ENCODE data around the gene NTRK3.

DNA sequence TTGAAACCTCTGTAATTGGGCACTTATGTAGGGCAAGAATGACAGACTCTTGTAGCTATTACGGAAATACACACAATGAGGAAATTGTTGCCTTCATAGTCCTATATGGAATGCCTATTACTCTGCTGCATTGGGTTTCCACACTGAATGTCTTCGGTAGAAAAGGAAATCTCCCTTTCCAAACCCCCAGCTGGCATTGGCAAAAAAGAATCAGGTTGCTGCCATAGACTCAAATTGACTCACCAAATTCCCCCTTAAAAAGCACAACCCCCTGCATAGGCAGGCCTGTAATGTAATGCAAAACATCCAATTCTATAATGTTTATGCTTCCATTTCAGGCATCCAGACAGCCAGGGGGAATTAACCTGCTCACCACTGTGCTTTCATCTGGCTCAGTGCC, 44.8 kb upstream of the NTRK3 start:
- TF ChIP-seq, protein P1, sequence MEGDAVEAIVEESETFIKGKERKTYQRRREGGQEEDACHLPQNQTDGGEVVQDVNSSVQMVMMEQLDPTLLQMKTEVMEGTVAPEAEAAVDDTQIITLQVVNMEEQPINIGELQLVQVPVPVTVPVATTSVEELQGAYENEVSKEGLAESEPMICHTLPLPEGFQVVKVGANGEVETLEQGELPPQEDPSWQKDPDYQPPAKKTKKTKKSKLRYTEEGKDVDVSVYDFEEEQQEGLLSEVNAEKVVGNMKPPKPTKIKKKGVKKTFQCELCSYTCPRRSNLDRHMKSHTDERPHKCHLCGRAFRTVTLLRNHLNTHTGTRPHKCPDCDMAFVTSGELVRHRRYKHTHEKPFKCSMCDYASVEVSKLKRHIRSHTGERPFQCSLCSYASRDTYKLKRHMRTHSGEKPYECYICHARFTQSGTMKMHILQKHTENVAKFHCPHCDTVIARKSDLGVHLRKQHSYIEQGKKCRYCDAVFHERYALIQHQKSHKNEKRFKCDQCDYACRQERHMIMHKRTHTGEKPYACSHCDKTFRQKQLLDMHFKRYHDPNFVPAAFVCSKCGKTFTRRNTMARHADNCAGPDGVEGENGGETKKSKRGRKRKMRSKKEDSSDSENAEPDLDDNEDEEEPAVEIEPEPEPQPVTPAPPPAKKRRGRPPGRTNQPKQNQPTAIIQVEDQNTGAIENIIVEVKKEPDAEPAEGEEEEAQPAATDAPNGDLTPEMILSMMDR (IDR thresholded peaks at IDR 0.05; ENCODE audit: low read depth, low read length) = no peak
- no peak for TF ChIP-seq EZH2phosphoT487 (IDR thresholded peaks at IDR 0.05; ENCODE audit: low read depth)
